Measurements from ENCODE around the gene DNAJC1.

- TF ChIP-seq, protein P1, sequence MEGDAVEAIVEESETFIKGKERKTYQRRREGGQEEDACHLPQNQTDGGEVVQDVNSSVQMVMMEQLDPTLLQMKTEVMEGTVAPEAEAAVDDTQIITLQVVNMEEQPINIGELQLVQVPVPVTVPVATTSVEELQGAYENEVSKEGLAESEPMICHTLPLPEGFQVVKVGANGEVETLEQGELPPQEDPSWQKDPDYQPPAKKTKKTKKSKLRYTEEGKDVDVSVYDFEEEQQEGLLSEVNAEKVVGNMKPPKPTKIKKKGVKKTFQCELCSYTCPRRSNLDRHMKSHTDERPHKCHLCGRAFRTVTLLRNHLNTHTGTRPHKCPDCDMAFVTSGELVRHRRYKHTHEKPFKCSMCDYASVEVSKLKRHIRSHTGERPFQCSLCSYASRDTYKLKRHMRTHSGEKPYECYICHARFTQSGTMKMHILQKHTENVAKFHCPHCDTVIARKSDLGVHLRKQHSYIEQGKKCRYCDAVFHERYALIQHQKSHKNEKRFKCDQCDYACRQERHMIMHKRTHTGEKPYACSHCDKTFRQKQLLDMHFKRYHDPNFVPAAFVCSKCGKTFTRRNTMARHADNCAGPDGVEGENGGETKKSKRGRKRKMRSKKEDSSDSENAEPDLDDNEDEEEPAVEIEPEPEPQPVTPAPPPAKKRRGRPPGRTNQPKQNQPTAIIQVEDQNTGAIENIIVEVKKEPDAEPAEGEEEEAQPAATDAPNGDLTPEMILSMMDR (IDR thresholded peaks at IDR 0.05; ENCODE audit: low read length) = peak; percentile 96
- TF ChIP-seq EZH2 (IDR thresholded peaks at IDR 0.05; ENCODE audit: borderline replicate concordance, low read length) = no peak
These were observed 271.3 kb downstream of the DNAJC1 start for GRCh38 chr10:21732067-21732772.
